ENCODE results near the gene MCM5.

DNA sequence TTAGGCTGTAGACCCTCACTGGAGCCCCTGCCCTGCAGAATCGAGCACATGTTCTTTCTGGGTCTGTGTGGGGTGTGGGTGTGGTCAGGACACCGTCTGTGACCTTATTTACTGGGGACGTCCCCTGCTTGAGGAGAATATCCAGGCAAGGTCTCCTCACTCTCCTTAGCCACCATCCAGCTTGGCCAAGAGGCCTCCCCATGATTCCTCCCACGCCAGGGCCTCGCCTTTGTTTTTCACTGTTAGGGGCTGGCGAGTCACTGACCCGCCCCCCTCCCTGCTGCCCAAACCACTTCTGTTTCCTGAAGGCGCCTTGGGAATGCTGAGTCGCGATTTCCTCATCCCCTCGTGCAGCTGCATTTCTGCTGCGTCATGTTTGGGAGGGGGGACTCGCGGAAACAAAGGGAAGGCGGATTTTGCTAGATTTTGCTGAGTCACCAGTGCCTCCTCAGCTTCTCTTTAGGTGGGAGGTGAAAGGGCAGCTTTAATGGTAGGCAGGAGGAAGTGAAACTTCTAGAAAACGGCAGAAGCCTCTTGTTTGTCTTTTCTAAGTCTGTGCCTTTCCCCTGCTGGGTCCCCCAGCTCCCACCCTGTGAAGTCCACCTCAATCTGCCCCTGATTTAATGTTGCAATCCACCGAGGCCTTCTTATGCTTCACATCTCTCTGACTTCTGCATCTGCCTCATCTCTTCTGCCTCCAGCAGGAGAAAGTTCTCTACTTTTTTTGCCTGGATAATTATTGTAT, 23.0 kb upstream of the MCM5 start:
- TF ChIP-seq, protein P1, sequence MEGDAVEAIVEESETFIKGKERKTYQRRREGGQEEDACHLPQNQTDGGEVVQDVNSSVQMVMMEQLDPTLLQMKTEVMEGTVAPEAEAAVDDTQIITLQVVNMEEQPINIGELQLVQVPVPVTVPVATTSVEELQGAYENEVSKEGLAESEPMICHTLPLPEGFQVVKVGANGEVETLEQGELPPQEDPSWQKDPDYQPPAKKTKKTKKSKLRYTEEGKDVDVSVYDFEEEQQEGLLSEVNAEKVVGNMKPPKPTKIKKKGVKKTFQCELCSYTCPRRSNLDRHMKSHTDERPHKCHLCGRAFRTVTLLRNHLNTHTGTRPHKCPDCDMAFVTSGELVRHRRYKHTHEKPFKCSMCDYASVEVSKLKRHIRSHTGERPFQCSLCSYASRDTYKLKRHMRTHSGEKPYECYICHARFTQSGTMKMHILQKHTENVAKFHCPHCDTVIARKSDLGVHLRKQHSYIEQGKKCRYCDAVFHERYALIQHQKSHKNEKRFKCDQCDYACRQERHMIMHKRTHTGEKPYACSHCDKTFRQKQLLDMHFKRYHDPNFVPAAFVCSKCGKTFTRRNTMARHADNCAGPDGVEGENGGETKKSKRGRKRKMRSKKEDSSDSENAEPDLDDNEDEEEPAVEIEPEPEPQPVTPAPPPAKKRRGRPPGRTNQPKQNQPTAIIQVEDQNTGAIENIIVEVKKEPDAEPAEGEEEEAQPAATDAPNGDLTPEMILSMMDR (IDR thresholded peaks at IDR 0.05; ENCODE audit: low read length), result no peak
- no peak for TF ChIP-seq EZH2 (IDR thresholded peaks at IDR 0.05; ENCODE audit: borderline replicate concordance, low read length)
